HepG2 (cell line): ENCODE measurements around the gene PNKD.

Experiments
- CTCF ChIP-seq: sonication (generic); formaldehyde crosslinking; IDR thresholded peaks from 2 replicates; pipeline ENCODE4 v1.5.0; 2020; ENCODE audit warnings: mild to moderate bottlenecking, missing genetic modification reagents, moderate library complexity
- E2F1 ChIP-seq: sonication (generic); formaldehyde crosslinking; IDR thresholded peaks from 2 replicates; pipeline ENCODE4 v1.5.0; 2020; ENCODE audit warnings: missing genetic modification reagents
- ETV6 ChIP-seq: sonication (generic); formaldehyde crosslinking; conservative IDR thresholded peaks from 2 replicates; pipeline ENCODE4 v1.4.0; 2020; ENCODE audit warnings: missing genetic modification reagents
- MYC ChIP-seq: sonication (generic); formaldehyde crosslinking; IDR thresholded peaks from 2 replicates; pipeline ENCODE4 v1.9.0; 2021; ENCODE audit warnings: missing genetic modification reagents, borderline replicate concordance
- ZBTB7A ChIP-seq: sonication (generic); formaldehyde crosslinking; IDR thresholded peaks from 2 replicates; pipeline ENCODE4 v1.8.0; 2022; ENCODE audit warnings: mild to moderate bottlenecking, missing genetic modification reagents
- ZNF547 ChIP-seq: sonication (generic); formaldehyde crosslinking; IDR thresholded peaks from 2 replicates; pipeline ENCODE4 v1.5.1; 2020; ENCODE audit warnings: mild to moderate bottlenecking, missing genetic modification reagents

- no peak for TF ChIP-seq CTCF (CRISPR knock-in tag)
- no peak for TF ChIP-seq E2F1 (CRISPR knock-in tag)
- TF ChIP-seq ZNF547 (CRISPR knock-in tag) = no peak
- TF ChIP-seq ETV6 (CRISPR knock-in tag) = no peak
- TF ChIP-seq MYC (CRISPR knock-in tag) = no peak
- TF ChIP-seq ZBTB7A = no peak
Observed at GRCh38 chr2:218320704-218321336, 50.5 kb downstream of the PNKD start.
